Panc1 (cell line): Measurements from ENCODE around the gene TRABD2B. TPM values are rescaled to one million over a fixed set of nuclear protein-coding genes. Genes with fewer than 3 reads are reported as not detected.

Experiments used
- ATAC-seq: fragments of 200-7000 bp; cut with Tn5 transposase; 2 replicates; pipeline ENCODE4 v1.9.1; 2020; ENCODE audit warnings: mild to moderate bottlenecking, moderate library complexity
- BruUV-seq: library from RNA; stranded (reverse); fragments of 400-500 nt; replicated peaks from 2 replicates; lab custom pipeline; 2021; lab: Mats Ljungman, UMichigan
- CTCF ChIA-PET: fragments of 300-600 bp; sonication (Branson Sonifier 250); formaldehyde crosslinking; loops from one replicate; lab custom pipeline; 2022; ENCODE audit warnings: antibody characterized with exemption; lab: Charles Lee
- POLR2A ChIA-PET: fragments of 300-600 bp; sonication (Branson Sonifier 250); formaldehyde crosslinking; loops from one replicate; lab custom pipeline; 2022; ENCODE audit warnings: antibody characterized with exemption; lab: Charles Lee
- DNase-seq: peaks from one replicate; pipeline ENCODE4 v3.0.0-alpha.2; 2010; ENCODE audit warnings: low read depth, low spot score
- H3K27ac ChIP-seq: 2 replicates; pipeline ENCODE4 v1.5.1; 2011; ENCODE audit warnings: mild to moderate bottlenecking, low read length, inconsistent platforms
- H3K27me3 ChIP-seq: fragments of 200-500 bp; sonication (Bioruptor generic); 2 replicates; pipeline ENCODE4 v1.6.0; 2014; ENCODE audit warnings: low read length, inconsistent platforms; ENCODE audit not compliant: control insufficient read depth, insufficient read depth
- H3K36me3 ChIP-seq: fragments of 200-500 bp; sonication (Bioruptor generic); 2 replicates; pipeline ENCODE4 v1.5.1; 2014; ENCODE audit warnings: inconsistent platforms, mild to moderate bottlenecking, low read length, moderate library complexity; ENCODE audit not compliant: control insufficient read depth, insufficient read depth
- H3K4me1 ChIP-seq: 2 replicates; pipeline ENCODE4 v1.5.1; 2011; ENCODE audit warnings: inconsistent platforms, mild to moderate bottlenecking, low read length, moderate library complexity; ENCODE audit not compliant: control insufficient read depth, insufficient read depth
- H3K4me3 ChIP-seq, 2 experiments: 2 replicates each; pipeline ENCODE4 v1.5.1; 2011 to 2012; ENCODE audit warnings: low read depth in 2 of 2, low read length in 2 of 2, mild to moderate bottlenecking in 2 of 2, inconsistent platforms in 1 of 2, moderate library complexity in 1 of 2
- H3K9me3 ChIP-seq: fragments of 200-500 bp; sonication (Bioruptor generic); 2 replicates; pipeline ENCODE4 v1.5.1; 2014; ENCODE audit warnings: low read depth, mild to moderate bottlenecking, inconsistent platforms, low read length, moderate library complexity; ENCODE audit not compliant: control insufficient read depth, insufficient read depth
- CTCF ChIP-seq: fragments of 450-650 bp; IDR thresholded peaks from 2 replicates; pipeline ENCODE4 v1.5.1; 2017; ENCODE audit warnings: mild to moderate bottlenecking
- POLR2AphosphoS5 ChIP-seq: IDR thresholded peaks from 2 replicates; pipeline ENCODE4 v1.6.1; 2012; ENCODE audit warnings: mild to moderate bottlenecking, low read depth, low read length, moderate library complexity
- SIN3A ChIP-seq: IDR thresholded peaks from 2 replicates; pipeline ENCODE4 v1.6.1; 2012; ENCODE audit warnings: low read depth, mild to moderate bottlenecking, low read length, moderate library complexity, borderline replicate concordance; ENCODE audit not compliant: insufficient read depth
- TCF7L2 ChIP-seq: IDR thresholded peaks from 2 replicates; pipeline ENCODE4 v1.6.1; 2011; ENCODE audit warnings: mild to moderate bottlenecking, low read depth, low read length, inconsistent platforms
- in situ Hi-C: cut with HindIII; loops from 2 replicates; pipeline ENCODE4 v1.10.0; 2016; ENCODE audit warnings: low sequenced_read_pairs, low pct_unique_long_range_greater_than_20kb
- intact Hi-C: fragments of 100-400 bp; cut with micrococcal nuclease; formaldehyde crosslinking; loops from one replicate; pipeline ENCODE4 v1.10.0; 2022; ENCODE audit not compliant: unreplicated experiment
- total RNA-seq: library from RNA; stranded (reverse); gene quantifications from one replicate; pipeline ENCODE4 v1.2.1, GENCODE V29; 2021; ENCODE audit not compliant: unreplicated experiment
- TF ChIP-seq, protein P1 (sequence below), 2 experiments: IDR thresholded peaks; 2 replicates each; pipeline ENCODE4 v1.6.1; 2011 to 2012; ENCODE audit warnings: low read depth in 2 of 2, control low read depth in 1 of 2, low read length in 1 of 2, mild to moderate bottlenecking in 1 of 2, moderate library complexity in 1 of 2; ENCODE audit not compliant: insufficient read depth in 1 of 2

TRABD2B gene
- total RNA-seq, 1 experiment from 2014 or later: not detected

DNA sequence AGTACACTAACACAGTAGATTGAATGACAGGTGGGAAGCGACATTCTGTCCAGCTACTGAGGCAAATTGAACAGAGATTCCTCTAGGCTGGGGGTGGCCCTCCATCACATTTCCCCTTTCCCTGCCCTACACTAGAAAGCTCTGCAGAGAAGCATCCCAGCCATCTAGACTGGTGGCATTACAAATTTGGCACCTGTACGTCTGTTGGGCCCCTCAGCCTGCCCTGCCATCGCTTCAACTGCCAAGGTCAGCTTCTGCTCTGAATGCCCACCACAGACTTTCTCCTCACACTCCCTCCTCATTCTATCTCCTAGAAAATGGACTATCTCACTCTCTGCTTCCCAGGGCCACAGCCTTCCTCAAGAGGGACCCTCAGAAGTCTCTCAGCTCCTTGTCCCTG, 16.7 kb downstream of the TRABD2B start:
- Histone ChIP-seq H3K36me3 (no peaks in the 10 kb centered on the region), H3K4me1 (no peaks in the 10 kb centered on the region), H3K27ac (no peak overlapping the region), H3K9me3 (no peaks in the 10 kb centered on the region), H3K27me3 (peaks cover 5% of the 10 kb centered on the region; the same call in 1 of the 2 replicates), H3K4me3 (no peak overlapping the region)
- intact Hi-C loops (no loop called here), in situ Hi-C loops (no loop called here)
- TF ChIP-seq, protein P1, sequence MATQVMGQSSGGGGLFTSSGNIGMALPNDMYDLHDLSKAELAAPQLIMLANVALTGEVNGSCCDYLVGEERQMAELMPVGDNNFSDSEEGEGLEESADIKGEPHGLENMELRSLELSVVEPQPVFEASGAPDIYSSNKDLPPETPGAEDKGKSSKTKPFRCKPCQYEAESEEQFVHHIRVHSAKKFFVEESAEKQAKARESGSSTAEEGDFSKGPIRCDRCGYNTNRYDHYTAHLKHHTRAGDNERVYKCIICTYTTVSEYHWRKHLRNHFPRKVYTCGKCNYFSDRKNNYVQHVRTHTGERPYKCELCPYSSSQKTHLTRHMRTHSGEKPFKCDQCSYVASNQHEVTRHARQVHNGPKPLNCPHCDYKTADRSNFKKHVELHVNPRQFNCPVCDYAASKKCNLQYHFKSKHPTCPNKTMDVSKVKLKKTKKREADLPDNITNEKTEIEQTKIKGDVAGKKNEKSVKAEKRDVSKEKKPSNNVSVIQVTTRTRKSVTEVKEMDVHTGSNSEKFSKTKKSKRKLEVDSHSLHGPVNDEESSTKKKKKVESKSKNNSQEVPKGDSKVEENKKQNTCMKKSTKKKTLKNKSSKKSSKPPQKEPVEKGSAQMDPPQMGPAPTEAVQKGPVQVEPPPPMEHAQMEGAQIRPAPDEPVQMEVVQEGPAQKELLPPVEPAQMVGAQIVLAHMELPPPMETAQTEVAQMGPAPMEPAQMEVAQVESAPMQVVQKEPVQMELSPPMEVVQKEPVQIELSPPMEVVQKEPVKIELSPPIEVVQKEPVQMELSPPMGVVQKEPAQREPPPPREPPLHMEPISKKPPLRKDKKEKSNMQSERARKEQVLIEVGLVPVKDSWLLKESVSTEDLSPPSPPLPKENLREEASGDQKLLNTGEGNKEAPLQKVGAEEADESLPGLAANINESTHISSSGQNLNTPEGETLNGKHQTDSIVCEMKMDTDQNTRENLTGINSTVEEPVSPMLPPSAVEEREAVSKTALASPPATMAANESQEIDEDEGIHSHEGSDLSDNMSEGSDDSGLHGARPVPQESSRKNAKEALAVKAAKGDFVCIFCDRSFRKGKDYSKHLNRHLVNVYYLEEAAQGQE (IDR thresholded peaks at IDR 0.05; ENCODE audit: insufficient read depth in 1 of 2, low read depth in 2 of 2, low read length in 1 of 2): no peak
- TF ChIP-seq POLR2AphosphoS5: no peak
- no peak for TF ChIP-seq SIN3A
- no peak for TF ChIP-seq TCF7L2
- TF ChIP-seq CTCF: no peak
- ChIA-PET POLR2A (no interaction called here), CTCF (no interaction called here)
- DNase-seq (no peak), ATAC-seq (no peak)
- no TSS peak for BruUV-seq

DNA sequence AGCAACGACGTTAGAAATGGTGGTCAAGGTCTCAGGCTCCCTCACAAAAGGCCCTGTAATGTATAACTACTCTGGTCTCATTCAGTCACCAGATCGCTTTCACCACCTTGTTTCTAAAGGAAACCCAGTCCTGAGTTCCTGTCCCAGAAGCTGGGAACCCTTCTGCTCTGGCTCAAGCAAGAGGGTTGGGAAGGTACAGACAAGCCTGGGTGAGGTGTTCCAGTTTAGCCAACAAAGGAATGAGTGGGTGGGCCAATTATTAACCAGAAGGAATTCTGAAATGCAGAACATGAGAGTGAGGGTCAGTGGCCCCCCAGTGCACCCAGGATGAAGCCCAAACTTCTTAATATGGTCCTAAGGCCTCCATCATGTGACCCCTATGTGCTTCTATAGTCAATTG, 17.5 kb downstream of the TRABD2B start:
- CTCF ChIA-PET: no interaction called here
- Histone ChIP-seq H3K27me3 (no peaks in the 10 kb centered on the region; the same call in 1 of the 2 replicates), H3K9me3 (no peaks in the 10 kb centered on the region), H3K36me3 (no peaks in the 10 kb centered on the region), H3K4me1 (no peaks in the 10 kb centered on the region), H3K4me3 (no peak overlapping the region), H3K27ac (no peak overlapping the region)
- no peak for ATAC-seq
- TF ChIP-seq CTCF (no peak), SIN3A (no peak), POLR2AphosphoS5 (no peak), TCF7L2 (no peak)
- TF ChIP-seq, protein P1 (IDR thresholded peaks at IDR 0.05; ENCODE audit: insufficient read depth in 1 of 2, low read depth in 2 of 2, low read length in 1 of 2): no peak
- no peak for DNase-seq
- no TSS peak for BruUV-seq
- POLR2A ChIA-PET: no interaction called here
- in situ Hi-C loops: no loop called here
- intact Hi-C loops: no loop called here
